GM19240 (cell line): Measurements from ENCODE around the gene LASP1.
A peak's percentile ranks its signal among the peaks of the same experiment; 100 is the strongest.

Experiments
- DNase-seq: peaks from one replicate; pipeline ENCODE4 v3.0.0; 2011; ENCODE audit warnings: low spot score; ENCODE audit not compliant: insufficient read length

The LASP1 gene

DNA sequence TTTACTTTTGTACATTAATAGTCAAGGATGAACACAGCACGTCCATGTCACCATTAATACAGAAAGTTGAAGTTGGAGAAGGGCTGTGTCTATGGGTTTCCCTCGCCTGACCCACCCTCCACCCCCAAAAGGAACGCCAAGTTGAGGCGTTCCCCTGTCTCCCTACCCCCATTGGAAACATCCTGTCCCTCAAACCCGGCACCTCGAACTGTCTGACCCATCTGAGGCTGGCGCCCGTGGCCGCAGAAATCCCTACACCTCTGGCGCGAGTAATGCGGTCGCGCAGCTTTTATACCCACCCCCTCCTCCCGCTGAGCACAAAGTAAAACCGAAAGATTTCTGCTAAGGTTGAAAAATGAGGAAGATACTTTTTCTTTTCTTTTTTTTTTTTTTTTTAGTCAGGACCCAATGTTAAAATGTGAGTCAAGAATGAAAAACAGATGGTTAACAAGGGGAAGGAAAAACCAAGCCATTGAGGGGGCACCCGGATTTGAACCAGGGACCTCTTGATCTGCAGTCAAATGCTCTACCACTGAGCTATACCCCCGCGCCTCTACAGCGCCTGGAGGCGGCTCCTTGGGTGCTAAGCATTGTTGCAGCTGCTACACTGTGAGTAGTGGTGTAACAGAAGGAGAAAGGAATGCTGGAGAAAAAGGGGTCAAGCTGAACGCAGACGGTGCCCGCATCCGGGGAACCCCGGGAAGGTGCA is 887 bp upstream of the LASP1 start:
- DNase-seq = peak; percentile 76

DNA sequence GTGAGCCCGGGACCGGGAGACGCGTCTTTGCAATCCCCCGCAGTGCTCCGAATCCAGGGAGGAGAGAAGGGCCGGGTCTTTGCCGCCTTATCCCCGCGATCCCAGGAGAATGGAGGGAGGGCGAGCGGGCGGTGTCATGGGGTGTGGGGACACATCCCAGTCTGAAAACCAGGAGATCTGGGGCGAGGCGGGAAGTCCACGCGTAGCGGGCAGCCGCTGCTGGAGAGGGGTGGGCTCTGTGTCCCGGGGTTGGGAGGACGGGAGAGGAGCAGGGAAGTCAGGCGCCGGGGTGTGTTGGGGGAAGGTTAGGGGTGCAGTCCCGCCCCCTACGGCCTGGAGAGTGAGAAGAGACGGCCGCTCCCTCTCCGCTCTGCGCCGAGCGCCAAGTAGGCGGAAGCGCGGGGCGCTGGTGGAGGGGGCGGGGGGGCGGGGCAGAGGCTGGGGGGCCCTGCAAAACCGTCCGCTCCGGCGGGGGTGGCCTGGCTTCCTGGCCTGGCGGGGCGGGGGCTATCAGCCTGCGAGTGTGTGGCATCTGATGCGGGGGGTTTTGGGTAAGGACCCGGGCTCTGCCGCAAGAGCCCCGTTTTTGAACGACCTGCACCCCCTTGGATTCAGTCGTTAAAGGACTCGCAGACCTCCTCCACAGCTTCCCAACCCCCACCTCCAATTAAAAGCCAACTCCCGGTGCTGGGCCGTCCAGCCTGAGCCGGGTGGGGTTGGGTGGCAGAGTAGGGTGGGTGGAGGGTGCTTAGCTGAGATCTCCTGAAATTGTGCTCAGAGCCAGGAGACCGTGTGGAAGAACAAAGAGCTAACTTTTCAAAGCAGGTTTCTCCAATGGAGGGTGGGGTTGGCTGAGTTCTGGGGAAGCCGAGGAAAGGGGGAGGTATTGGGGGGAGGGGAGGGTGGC is 654 bp downstream of the LASP1 start:
- peak; percentile 63 for DNase-seq

DNA sequence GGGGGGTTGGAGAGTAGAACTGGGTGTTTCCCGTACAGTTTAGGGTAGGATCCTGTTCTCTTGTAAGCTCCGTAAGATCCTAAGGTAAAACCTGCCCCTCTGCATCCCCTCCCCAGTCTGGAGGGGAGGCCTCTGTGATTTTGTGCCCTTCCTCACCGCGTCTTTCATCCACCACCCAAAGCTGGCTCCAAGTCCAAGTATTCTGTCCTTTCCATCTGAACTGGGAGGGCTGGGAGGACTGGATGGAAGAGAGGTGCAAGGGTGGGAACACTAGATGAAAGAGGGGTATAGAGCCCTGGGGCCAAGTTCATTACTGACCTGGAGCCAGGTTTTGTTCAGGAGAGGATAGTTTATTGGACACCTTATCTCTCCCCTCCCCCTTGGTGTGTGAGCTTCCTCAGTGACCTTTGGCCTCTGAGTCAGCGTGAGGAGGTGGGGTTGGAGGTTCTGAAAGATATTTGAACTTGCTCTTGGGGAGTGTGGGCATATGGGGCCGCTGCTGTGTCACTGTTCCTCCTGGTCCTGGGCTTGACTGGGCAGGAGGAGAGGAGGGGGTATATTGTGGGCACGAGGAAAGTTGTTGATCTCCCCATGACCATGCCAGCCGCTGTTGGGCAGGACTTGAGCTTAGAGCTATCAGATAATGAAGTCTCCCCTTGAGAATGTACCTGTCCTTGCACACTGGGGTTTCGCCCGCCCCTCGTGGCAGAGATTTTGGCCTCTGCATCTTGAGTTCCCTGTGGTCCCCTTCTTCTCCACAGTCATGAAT is 1.6 kb downstream of the LASP1 start:
- no peak for DNase-seq

DNA sequence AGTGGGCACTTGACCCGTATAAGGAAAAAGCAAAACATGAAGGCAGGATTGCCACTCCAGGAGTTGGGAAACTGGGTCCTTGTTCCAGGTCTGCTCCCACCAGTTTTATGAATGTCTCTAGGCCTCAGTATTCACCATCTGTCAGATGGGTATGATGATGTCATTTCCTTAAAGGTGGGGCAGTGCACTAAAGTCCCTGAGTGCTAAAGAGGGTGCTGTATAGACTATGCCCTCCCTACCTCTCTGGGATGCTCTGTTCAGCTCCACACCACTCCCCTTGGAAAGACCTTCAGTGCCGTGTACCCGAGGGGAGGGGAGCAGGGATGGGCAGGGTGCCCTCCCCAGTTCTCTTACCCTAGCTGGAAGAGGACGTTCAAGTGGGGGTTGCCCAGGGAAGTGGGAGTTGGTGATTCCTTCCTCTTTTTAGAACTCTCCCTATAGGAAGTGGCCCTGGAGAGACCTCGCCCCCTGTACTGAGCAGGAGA is 2.2 kb downstream of the LASP1 start:
- DNase-seq = no peak

DNA sequence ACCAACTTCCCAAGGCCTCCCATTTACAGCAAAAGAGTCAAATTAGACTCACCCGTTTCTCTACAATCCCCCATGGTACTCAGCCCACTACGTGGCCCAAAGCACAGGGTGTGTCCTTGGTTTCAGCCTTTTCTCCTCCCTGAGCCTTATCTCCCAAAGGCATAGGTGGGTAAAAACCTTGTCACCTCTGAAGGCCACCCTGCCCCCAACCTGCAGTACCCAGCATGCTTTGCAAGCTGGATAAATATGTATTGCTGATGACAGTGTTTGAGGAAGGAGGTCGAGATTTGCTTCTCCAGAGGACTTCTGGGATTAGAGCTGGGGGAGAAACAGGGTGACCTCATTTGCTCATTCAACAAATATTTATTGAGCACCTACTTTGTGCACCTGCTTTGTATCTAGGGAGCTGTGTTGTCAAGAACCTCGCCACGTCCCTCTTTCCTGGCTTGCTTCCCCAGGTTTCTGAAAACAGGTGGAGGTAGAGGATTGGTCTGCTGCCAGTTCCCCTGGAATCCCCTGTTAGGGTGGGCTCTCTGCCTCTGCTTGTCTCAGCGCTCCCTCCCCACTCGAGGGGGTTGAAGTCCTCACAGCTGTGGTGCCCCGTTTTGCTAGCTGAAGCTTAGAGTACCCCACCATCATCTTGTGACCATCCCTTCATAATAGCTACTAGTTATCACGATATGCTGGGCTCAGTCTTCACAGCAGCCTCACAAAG is 3.0 kb downstream of the LASP1 start:
- DNase-seq = no peak

DNA sequence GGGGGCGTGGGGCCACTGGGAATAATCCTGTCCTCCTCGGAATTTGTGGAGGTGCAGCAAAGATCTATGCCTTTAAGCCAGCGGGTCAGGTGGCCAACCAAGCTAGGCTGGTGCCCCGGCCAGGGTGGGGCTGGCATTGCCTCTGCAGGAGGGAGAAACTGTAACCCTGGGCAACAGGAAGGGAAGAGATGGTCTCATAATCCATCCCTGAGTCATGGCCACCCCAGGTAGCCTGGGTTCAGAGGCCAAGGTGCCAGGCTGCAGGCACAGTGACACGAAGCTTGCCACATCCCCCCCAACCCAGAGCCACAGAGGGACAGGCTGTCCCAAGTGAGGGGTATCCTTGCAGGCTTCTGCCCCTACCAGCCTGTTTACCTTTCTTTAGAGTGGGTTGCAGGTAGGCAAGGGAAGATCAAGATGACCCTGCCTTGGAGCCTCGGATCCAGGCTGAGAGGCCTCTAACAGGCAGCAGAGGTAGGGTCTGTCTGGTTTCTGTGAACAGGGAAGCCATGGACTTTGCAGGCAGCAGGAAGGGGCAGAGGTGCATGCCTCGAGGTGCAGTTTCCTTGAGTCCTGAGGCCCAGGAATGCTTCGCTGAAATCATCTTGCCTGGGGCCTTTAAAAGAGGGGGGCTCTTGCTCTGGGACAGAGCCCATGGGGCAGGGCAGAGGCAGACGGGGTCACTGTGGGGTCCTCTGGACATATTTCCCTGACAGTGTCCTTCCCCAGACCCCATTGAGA is 4.0 kb downstream of the LASP1 start:
- DNase-seq = no peak

DNA sequence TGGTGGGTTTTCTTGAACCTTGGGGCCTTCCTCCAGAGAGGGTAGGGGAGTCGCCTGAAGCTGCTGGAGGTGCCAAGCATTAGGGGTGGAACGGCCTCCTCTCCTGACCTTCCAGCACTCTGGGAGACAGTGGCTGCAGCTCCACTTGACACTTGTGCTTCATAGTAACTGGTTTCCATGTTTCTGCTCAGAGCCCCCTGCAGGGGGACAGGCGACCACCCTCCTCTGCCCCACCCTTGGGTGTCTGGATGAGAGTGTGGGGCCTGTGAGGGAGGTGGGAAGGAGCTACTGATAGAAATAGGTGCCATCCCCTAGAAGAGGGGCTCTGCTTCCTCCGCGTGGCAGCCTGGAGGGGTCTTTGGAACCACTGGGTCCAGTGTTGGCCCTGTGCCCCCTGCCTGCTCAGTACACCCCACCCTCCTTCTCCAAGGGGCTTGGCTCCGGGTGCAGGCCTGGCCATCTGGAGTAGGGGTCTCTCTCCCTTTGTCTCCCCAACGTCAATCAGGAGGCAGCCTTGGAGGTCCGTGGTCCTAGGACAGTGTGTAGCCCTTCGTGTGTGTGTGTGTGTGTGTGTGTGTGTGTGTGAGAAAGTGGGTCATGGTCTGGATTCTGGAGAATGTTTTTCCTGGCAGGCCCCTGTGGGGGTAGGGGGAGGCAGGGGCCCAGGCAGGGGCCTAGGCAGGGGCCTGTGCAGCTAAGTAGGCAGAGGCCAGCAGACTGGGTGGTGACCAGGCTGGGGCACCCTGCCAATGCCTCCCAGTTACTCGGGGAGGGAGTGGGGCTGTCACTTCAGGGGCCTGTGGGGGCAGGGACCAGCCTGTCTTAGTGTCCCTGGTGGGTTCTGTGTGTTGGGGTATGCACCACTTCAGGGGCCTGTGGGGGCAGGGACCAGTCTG is 4.9 kb downstream of the LASP1 start:
- DNase-seq = no peak

DNA sequence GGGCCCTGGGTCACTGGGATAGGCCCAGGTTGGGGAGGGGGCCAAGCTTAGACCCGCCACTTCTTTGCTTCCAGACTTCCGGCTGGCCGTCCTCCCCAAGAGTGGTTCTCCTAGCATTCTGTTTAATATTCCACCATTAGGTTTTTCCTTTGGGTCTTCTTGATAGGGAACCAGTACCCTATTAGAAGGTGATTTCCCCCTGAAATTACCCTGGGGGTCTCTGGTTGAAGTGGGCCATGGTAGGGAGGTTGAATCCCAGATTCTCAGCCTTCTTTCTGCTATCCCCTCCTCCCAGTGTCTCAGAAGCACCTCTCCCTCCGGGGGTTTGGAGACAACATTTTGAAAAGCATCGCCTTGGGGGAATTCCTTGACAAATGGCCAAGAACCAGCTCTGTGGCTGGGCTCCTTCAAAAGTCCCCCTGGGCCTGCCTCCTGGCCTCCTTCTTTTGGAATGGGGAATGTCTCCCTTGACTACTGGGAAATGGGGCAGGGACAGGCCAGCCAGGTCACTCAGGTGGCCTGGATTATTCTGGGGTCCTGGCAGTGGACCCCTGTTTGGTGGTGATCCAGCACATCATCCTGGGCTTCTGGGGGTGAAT is 5.7 kb downstream of the LASP1 start:
- DNase-seq = no peak

DNA sequence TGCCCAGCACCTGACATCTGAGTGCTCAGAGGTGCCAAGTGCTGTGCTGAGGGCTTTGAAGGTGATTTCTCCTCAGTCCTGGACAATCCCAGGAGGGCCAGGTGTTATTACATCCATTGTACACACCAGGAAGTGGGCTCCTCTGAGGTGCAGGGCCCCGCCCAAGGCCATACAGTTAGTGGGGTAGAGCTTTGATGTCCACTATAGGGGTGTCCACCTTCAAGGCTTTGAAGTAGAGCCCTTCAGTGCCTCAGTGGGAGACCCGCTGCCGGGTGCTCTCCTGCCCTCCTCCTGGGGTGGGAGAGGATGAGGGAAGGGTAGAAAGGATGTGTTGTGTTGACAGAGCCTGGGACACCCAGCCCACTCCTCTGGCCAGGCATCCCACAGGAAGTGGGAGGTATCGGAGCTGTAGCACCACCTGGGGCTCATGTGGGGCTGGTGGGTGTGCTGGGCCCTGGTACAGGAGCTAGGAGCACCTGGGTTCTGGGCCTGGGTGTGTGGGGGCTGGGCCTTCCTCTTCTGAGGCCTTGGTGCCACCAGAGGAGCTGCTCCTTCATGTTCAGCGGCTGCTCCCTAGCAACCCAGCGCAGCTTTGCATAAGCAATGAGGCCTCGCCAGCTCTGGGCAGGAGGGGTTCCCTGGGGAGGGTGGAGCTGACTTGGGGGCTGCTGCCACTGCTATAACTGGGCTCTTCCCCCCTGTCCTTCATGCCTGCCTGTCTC is 7.4 kb downstream of the LASP1 start:
- no peak for DNase-seq

DNA sequence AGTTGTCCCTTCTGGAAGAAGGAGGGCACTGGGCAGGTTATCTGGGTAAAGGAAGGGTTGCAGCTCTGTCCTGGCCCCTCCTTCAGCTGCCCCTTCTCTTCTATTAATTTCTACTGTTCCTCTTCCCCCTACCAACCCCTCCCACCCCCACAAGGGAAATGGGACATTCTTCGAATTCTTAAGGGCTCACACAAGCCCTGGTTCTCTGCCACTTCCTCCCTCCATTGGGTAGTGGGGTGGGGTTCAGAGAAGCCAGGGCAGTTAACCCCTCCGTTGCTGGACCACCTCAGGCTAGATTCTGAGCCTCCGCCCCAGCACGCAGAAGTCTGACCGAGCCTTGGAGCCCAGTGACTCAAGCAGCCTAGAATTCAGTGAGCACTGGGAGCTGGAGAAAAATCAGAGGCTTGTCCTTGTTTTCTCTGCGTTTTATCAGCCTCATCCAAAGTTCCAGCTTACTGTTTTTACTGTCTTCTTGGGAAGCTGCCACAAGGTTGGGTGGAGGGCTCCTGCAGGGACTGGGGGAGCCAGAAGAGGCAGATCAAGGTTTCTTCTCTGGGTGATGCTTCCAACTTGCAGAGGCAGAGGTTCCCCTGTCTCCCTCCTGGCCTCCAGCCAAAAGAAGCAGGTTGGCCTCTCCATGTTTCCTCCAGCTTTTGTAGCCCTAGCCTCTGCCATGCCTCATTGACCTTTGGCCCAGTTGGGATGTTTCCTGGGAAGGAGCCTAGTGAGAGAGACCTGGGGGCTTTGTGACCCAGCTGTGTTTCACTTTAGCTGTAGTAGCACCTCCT is 10.2 kb downstream of the LASP1 start:
- no peak for DNase-seq

DNA sequence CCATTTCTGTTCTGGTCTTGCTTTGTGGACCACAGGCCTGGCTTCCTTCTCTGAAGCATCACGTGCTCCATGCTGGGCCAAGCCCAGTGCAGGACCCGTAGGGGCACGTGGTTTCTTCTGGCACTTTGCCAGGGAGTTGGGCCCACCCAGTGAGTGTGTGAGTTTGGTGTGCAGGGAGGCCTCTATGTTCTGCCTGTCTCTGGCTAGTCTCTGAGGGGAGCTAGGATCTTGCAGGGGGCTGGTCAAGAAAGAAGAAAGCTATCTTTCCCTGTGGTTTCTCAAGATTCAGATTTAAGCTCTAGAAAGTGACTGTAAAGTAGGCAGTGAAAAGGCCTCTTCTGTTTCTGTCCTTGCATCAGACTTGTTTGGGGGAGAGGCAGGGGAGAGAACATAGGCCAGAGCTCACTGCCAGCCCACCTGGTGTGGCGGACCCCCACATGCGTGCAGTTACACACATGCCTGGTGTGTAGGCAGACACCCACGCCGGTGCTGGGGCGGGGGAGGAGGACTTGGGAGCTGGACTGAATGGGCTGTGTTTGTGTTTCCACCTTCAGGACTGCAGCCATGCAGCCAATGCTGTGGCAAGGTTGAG is 11.8 kb downstream of the LASP1 start:
- DNase-seq = no peak

DNA sequence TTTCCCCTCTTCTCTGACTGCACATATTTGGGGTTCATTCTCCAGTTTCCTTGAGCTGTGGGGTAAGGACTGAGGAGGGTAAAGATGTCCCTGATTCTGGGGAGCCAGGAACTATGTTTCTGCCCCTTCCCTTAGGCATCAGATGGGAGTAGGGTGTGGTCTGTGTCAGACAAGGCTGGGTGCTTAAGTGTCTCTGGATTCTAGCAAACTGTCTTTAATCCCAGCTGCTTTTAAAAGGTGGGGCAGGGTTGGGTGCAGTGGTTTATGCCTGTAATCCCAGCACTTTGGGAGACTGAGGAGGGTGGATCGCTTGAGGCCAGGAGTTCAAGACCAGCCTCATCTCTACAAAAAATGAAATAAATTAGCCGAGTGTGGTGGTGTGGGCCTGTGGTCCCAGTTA is 13.0 kb downstream of the LASP1 start:
- no peak for DNase-seq

DNA sequence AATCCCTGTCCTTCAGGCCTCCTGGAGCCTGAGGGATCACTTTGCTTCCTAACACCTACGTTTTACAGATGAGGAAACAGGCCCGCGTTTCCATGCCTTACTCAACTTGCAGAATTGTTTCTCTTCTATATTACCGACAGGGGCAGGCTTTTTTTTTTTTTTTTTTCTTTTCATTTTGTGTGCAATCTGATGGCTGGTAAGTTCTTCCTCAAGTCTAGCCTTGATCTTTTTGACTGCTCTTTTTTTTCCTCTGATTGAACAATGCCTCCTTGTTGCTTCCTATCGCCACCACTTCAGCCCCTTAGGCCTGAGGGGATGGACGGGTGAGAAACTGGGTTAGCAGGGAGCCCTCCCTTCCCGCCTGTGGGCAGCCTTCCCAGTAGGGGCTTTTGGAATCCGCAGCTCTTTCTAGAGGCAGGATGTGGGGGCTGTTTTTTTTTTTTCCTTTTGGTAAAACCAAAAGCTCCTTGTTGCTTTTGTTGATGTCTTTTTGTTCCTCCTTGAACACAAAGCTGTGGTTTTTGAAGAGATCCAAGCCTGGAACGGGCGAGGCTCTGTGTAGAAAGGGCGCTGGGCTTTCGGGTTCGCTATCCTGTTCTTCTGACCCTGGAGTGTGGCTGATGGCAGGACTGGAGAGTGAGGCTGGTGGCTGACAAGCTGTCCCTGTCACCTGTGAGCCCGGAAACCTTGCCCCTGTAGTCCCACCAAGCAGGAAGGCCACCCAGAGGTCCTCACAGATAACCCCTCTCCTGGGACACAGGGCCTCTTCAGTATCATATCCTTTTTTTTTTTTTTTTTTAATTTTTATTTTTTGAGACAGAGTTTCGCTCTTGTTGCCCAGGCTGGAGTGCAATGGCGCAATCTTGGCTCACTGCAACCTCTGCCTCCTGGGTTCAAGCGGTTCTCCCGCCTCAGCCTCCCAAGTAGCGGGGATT is 14.0 kb downstream of the LASP1 start:
- no peak for DNase-seq

DNA sequence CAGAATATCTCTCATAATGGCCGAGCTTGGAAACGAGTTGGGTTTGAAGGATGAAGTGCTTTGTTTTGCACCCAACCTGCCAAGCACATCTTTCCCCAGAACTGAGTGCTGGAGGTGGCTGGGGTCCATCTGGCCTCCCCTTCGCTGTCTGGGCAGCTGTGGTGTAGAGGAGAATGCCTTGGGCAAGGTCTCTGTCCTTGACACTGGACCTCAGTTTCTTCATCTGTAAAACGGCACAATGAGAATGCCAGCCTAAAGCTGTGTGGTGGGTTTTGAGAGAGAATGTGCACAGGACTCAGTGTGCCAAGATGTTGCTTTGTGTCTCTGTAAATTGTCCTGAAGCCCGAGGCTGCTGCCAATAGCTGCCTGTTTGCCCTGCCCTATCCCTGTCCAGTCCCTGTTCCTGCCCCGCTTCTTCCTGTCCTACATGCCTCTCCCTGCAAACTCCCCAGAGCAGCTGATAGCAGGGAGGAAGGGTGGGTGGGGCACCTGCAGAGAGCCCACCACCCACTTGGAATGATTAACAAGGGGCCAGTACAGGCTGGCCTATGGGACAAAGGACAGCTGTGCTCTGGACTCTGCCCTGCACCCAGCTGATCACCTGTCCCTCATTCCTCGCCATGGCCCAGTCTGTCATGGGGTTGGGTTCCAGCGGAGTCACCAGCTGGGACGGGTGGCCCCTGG is 15.3 kb downstream of the LASP1 start:
- no peak for DNase-seq
